A204.1 (cell line): Measurements from ENCODE around the gene CEP126.
A peak's percentile ranks its signal among the peaks of the same experiment; 100 is the strongest.

Experiments
- FAIRE-seq: peaks from 2 replicates; lab custom pipeline; 2012; peaks lifted over from hg19 to GRCh38; lab: Jason Lieb, UNC

CEP126 gene, protein sequence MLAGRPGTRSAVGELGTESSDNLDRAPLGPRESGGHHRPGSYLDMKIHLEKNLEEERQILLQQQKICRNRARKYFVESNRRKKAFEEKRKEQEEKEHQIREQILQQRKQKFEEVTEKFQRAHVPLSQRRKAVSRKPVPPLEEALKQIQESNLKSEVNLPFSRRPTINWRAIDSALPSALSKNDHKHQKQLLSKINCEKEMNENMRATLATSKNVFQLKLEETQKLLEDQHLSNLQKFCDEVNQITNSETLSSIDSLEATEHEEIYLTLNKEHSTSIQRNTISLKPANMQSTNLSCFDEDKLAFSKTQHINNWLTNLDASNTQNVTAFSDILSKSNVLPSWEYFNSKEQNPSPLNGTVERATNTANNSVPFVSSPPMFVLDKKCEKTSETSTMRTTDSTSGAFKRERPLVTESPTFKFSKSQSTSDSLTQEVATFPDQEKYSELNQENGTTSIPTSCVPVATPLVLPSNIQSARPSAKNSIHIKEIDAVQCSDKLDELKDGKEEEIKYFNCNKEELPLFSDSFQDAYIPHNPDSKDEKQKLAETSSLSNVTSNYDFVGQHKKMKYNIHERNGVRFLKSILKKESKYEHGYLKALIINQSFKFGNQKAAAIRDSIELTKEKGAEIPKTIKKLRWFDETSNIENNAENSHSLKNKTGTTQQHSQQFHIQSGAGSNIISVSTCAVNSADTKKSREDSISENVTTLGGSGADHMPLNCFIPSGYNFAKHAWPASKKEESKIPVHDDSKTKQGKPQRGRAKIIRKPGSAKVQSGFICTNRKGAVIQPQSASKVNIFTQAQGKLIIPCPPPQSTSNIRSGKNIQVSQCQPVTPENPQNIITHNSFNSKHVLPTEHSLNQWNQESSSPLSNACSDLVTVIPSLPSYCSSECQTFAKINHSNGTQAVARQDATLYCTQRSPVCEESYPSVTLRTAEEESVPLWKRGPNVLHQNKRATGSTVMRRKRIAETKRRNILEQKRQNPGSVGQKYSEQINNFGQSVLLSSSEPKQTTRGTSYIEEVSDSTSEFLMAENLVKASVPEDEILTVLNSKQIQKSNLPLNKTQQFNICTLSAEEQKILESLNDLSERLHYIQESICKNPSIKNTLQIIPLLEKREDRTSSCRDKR

DNA sequence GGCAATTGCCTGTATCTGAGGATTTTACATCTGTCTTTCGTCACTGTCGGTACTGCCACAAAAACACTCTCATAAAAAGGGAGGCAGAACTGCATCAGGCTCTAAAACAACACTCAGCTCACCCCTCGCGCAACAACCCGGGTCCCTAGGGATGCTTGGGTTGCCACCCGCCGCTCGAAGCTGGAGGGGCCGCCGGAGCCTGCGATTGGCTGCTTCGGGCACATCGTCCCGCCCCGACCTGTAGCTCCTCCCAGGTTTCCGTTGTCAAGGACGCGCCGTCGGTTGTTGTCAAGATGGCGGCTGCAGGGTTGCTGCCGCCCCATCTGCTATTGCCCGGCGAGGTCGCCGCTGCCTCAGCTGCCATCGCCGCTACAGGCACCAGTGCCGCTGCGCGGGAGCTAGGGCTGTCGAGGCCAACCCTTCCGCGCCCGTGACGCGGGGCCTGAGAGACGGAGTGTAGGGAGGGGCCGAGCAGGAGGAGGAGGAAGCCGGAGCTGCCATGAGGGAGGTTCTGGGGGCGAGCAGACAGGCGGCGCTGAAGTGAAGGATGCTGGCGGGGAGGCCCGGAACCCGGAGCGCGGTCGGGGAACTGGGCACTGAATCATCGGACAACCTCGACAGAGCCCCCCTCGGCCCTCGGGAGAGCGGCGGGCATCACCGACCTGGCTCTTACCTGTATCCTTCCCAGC, at the start of gene CEP126:
Gene CEP126 (plus strand): TSS at position 273 of the 689 bp plus-strand sequence. CDS start 275 bp downstream, at position 548.
- peak; percentile 23 for FAIRE-seq

DNA sequence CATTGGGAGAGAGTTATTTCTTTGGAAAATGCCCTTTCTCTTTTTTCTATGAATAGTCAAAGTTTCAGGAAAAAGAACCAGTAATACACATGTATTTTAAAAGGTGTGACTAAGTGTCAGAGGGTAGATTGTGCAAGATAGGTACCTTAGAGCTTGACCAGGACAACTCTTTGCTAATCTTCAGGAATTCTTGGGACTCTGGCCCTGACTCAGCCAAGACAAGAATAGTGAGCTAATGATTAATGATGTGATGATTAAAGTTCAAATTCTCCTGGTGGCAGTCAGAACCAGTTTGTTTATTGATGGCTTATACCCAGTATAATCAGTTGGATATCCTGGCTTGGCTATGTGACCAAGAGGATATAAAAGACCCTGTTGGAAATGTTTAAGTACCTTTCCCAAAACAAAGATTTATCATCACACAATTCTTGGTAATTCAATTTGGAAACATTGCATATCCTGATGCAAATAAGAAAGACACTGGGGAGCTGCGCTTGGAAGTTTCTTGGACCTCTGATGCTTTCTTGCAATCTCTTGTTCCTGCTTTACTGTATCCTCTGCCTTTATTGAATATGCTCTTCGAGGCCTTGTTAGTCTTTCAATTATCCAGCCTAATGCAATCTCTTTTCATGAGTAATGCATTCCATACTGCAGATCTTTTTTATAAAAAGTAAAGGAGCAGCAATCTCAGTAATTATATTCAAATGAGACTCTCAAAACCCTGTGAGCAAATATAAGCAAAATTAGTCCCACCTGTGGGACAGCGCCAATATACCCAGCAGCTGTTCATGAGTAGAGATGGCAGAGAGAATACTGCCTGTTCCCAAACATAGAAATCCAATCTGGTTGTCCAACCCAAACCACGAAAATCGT, 48.0 kb upstream of the CEP126 start:
- no peak for FAIRE-seq

DNA sequence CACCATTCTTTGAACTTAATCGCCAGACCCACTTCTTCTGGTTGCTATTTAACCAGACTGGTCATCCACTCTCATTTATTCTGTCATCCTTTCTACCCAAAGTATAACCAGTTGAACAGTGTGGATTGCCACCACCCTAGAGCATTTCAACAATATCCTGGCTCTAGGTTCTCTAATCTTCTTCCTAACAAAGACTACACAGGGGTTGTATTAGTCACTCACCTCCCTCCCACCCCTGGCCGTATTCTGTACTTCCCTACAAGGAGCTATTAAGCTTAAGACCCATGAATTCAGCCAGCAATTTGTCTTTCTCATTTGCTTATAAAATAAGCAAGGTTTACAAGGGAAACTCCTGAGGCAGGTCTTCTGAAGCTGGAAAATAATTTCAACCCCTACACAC, 46.9 kb upstream of the CEP126 start:
- no peak for FAIRE-seq

DNA sequence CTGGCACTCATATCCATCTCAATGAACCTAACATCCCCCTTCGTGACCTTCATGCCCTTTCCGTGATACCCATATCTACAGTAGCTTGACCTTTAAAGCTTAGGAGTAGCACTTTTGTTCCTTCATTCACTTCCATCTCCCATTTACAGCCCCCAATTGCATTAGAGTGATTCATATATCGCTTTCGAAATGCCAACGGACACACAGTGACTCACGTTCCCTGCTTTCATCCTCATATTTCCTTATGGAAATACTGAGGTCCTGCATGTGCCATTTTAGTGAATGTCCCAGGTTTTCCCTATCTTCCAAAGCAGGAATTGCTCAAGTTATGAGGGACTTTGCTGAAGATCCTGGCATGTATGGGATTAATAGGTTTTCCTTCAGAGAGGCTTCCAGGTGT, 44.3 kb upstream of the CEP126 start:
- FAIRE-seq = no peak

DNA sequence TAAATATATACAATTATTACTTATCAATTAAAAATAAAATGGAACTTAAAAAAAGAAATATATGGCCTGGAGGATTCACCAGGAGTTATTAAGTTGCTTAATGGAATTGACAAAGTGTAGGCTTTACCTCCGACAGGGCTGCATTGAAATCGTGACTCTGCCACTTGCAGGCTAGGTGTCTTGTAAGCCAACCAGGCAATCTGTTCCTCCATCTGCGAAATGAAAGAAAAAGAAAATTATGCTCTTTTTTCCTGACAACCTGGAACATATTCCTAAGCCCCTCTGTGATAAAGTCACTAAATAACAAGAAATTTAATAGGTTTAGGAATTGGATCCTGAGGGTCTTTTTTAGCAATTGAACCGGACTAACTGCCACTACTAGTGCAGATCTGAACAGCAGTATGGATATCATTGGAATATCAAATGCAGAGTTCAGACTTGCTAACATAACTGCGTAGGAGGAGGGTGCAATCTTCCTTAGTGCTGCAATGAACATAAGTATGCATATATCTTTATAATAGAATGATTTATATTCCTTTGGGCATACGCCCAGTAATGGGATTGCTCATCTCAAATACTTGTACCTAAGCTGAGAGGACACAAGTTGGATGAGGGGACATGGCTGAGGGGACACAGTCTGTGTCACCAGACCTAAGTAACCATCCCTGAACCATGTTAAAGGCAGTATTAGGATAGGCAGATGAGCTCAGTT, 42.5 kb upstream of the CEP126 start:
- FAIRE-seq = no peak

DNA sequence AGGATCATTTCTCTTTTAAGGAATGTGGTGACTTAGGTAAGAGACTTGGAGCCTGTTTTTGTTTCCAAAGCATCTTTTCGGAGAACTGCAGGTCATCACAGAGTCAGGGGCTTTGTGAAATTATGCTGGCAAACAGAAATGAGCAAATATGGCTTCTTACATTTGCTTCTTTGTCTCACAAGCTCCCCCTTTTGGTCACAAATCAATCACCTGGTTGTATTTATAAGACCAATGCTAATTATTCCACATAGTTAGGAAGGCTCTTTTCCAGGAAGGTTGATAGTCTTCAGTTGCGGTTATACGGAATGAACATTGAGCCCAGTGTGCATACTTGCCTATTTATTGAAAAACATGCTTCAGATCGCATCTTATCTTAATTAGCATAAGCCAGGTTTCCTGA, 34.6 kb upstream of the CEP126 start:
- FAIRE-seq = no peak

DNA sequence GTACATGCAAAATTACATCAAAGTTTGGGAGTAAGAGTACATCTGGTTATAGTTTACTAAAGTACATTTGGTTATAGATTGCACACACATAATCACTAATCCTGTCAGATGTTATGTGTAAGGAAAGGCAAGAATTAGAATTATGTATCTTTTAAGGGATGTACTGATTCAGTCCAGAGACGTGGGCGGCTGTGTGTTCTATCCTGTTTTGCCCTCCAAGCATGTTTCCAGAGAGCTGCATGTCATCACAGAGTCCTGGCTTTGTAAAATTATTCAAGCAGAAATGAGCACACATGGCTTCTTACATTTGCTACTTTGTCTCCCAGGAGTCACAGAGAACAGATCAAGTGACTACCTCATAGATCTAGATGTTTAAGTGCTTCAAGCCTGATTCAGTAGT, 33.2 kb upstream of the CEP126 start:
- FAIRE-seq = no peak

DNA sequence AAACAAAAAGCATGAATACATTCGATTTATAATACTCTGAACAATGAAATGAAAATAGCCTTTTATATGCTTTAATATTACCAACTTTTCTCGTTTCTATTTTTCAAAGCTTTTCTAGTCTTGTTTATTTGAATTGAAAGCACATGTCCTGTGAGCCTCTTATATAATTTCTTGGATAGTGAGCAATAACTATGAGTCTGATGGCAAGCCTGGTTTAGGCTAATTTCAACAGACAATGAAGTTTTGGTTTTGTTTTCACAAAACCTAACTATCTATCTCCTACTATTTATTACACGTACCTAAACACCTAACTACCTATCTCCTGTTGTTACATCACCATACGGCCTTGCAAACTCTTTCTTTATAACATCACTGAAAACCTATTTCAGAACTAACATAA, 29.2 kb upstream of the CEP126 start:
- no peak for FAIRE-seq

DNA sequence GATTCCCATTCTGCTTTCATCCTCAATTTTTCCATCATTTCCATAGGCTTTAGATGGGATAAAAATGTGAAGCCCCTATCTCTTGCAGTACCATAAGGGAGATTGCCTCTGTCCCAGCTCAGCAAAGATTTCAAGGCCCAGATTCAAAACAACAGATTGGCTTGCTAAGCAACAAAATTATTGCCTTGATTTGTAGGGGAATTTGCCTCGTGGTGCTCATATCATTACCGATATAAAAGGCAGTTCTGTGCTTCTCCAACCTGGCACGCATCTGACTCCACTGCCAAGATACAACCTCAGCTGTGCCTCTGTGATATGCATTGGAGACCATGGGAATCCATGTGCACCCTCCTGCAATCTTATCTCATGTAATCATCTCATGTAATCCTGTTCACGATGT, 25.0 kb upstream of the CEP126 start:
- no peak for FAIRE-seq

DNA sequence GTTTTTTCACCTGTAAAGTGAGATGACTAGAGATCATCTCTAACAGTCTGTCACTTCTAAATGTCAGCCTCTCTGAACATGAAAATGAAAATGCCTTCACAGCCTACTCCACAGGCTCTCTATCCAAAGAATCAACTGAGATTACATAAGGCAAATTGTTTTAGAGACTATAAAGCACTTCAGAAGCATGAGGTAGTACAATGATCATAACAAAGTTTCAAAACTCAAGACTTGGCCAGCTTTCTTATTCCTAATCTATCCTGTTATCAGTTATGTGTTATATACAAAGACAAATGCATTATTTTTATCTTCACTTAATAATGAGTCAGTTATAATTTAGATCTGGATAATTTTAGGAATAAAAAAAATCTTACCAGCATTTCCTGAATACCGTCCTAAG, 20.3 kb upstream of the CEP126 start:
- no peak for FAIRE-seq

DNA sequence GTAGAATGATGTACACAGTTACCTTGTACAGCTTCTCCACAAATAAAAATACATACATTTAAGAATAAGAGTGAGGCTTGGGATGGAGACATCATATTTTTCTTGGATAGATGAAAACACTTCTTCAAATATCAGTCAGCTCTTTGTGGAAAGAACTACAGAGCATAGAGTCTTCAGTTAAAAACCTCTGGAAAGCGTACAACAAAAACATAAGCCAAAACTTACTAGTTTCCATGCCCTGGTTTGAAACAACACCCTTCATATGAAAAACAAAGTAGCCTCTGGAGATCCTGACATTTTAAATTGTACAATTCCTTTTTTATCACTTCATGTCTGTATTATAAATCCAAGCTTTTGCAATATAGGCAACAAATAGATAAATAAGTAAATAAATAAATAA, 7.0 kb upstream of the CEP126 start:
- no peak for FAIRE-seq

DNA sequence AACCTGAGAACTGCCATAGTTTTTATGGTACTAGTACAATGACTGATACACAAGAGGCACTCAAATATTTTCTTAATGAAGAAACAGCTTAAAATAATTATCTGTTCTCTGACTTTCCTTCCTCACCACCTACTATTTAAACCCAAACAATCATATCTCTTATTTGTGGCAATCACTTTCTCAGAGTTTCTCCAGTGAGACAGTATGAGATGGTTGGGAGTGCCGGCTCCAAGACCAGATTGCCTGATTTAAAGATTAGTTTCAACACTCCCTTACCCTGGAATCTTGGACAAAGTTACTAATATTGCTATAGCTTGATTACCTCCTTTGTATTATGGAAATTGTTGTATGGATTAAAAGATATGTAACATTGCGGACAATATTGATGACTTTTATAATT, 5.7 kb upstream of the CEP126 start:
- FAIRE-seq = no peak

DNA sequence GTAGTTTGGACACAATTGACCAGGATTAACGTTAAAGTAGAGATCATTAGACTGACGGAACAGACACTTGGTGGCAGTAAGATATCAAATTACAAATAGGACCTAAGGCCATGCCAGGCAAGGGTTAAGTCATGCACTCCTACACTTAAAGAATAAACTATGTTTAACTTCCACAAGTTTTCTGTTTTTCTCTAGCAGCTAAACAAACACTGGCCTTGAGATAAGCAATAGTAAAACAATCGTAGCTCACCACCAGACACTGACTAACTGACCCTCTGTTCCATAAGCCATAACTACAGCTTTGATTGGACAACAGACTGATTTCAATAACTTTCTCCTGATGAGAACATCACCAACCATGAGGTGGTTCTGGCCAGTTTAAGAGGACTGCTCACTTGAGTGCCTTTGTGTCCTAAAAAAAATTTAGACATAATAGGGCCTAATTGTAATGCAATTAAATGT, 2.0 kb upstream of the CEP126 start:
- no peak for FAIRE-seq

DNA sequence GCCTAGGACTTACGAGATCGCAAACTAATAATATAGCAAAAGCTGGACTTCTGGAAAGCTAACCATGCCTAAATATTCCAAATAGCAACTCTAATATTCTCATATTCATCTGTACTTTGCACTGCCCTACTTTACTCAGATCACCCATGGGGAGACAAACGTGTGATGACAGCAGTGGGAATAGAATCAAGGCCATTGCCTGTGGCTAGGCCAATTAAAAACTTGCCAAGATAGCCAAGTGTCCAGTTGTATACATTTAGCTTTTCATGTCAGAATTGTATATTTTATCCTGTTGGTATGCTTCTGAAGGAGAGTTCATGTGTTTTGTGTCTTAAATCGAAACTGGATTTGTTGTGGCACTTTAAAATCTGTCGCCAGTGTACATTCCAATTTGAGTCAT, 1.2 kb upstream of the CEP126 start:
- FAIRE-seq = no peak

DNA sequence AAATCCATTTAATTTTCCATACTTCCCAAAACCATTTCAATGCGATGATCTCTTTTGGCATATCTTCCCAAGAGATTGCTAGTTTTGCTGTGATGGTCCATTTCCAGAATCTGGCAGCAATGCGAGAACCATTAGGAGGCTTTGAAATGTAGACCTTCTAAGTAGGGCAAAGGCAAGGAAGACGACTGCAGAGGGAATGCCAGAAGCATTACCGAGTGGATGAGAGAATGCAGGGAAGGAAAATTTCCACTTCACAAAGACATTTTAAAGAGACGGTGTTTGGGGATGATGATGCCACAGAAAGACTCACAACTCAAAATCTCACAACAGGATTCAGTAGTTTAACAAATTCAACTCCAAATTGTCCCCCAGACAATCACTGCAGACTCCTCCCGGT, 471 bp upstream of the CEP126 start:
- FAIRE-seq = no peak

DNA sequence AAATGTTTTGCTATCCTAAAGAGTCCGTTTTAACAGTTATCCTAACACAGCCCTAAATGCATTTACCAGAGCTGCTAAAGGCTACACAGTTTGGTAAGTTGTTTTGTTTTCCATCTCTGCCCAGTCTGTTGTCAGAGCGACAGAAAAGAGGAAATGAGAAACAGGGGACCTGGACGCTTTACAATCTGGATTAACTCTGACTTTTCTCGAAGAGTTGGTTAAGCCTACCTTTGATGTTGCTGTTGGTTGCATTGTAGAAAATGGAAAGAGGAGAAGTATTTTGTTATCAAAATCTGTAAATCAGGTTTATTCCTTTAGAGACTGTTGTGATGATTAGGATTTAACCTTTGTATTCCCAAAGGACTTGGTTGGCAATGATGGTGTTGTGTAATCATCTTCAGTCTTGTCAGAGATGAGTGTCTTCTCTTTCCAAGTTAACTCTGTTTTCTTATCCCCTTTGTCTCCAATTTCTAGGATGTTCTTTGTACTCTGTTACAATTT, 1.0 kb downstream of the CEP126 start:
- no peak for FAIRE-seq

DNA sequence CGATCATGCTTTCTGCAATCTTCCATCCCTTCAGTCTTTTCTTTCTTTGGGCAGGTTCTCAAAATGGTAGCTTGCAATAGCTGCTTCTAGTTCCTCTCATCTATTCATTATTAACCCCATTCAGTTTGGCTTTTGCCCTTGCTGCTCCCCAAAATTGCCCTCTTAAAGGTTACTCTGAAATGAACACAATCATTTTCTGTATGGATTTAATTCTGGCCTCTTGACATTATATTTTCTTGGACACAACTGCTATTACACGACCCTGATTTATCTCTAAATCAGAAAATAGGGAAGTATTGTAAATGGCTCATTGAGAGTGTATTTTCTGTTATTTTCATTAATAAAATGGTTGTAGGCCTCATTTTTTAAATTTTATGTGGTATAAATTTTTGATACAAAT, 1.6 kb downstream of the CEP126 start, which contains the start of gene ANGPTL5:
Gene ANGPTL5 (minus strand): TSS at position 101 of the 400 bp plus-strand sequence. CDS start 8,613 bp downstream, outside the sequence.
- FAIRE-seq = no peak

DNA sequence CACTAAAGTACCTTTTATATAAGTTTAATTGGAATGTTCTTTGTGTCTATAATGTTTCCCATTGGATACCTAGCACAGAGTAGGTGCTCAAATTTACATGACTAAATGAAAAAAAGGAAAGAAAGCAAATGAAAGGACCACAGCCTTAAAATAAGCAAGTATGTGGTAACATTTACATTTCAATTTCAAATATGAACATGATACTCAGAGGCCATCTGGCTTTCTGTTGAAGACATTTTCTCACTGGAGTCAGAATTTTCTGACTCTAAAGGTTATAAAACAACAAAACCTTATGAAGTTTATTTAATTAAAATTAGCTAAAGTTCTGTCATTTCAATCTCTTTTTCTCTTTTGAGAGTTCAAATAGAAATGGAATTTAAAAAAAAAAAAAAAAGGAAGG, 2.4 kb downstream of the CEP126 start:
- FAIRE-seq = no peak

DNA sequence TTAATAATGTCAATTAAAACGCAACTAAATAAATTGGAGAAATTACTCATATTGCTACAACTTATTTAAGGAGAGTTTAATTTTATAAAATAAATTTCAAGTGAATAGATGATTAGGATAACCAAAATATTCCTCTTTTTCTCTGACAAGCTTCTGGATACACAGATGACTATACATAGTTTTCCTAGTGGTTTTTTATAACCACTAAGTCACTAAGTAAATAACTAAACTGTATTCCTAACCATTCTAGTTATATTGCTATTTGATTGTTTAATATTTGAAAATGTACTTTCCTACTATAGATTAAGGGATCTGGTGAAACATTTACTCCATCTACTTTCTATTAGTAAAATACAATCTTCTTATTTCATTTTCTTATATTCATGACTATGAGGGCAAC, 6.2 kb downstream of the CEP126 start:
- FAIRE-seq = no peak

DNA sequence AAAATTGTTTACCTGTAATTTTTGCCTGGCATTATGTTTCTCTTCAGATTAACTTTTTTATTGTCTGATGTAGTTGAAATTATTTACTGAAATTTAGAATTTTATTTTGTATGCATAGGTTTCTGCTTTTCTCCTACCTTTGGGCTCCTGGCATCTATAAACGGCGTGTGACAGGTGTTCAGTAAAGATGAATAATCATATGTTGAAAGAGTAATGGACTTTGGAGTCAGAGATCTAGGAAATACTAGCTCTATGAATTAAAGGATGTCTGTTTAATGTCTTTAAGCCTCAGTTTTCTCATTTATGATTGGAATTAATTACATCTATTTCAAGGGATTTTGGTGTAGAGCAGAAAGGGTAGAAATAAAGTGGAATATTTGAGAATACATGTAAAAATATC, 8.7 kb downstream of the CEP126 start:
- FAIRE-seq = no peak
